ENCODE results near the gene LST1. TPM values are rescaled to one million over a fixed set of nuclear protein-coding genes. Genes with fewer than 3 reads are reported as not detected.

LST1 gene
- total RNA-seq, 1 experiment from 2014 or later: not detected

Small RNA genes within 50 kb of the gene (microRNA-seq; reads per million reads assigned to microRNA genes)
- 1.3 reads per million for gene MIR6832 (ENCODE audit: unreplicated experiment)

Other genes with a start within 250 kb of the LST1 start
- 191 TPM for gene HLA-B, start 229.1 kb upstream of the LST1 start, total RNA-seq (2021; ENCODE audit: unreplicated experiment)
- gene MICA, start 182.7 kb upstream of the LST1 start, total RNA-seq (2021; ENCODE audit: unreplicated experiment): 33.9 TPM
- 72.1 TPM for gene MICB, start 88.1 kb upstream of the LST1 start, total RNA-seq (2021; ENCODE audit: unreplicated experiment)
- gene MCCD1, start 57.3 kb upstream of the LST1 start, total RNA-seq (2021; ENCODE audit: unreplicated experiment): not detected
- gene DDX39B, start 44.3 kb upstream of the LST1 start, total RNA-seq (2021; ENCODE audit: unreplicated experiment): 401 TPM
- 0.98 TPM for gene ATP6V1G2, start 39.7 kb upstream of the LST1 start, total RNA-seq (2021; ENCODE audit: unreplicated experiment)
- 27.9 TPM for gene NFKBIL1, start 38.7 kb upstream of the LST1 start, total RNA-seq (2021; ENCODE audit: unreplicated experiment)
- 0.72 TPM for gene LTA, start 14.0 kb upstream of the LST1 start, total RNA-seq (2021; ENCODE audit: unreplicated experiment)
- 0.64 TPM for gene TNF, start 10.7 kb upstream of the LST1 start, total RNA-seq (2021; ENCODE audit: unreplicated experiment)
- 3.7 TPM for gene LTB, start 3.9 kb upstream of the LST1 start, total RNA-seq (2021; ENCODE audit: unreplicated experiment)
- gene NCR3, start 6.7 kb downstream of the LST1 start, total RNA-seq (2021; ENCODE audit: unreplicated experiment): not detected
- gene AIF1, start 29.0 kb downstream of the LST1 start, total RNA-seq (2021; ENCODE audit: unreplicated experiment): 0.44 TPM
- 318 TPM for gene PRRC2A, start 34.4 kb downstream of the LST1 start, total RNA-seq (2021; ENCODE audit: unreplicated experiment)
- 491 TPM for gene BAG6, start 66.4 kb downstream of the LST1 start, total RNA-seq (2021; ENCODE audit: unreplicated experiment)
- 1.8 TPM for gene APOM, start 69.6 kb downstream of the LST1 start, total RNA-seq (2021; ENCODE audit: unreplicated experiment)
- 22.4 TPM for gene C6orf47, start 74.5 kb downstream of the LST1 start, total RNA-seq (2021; ENCODE audit: unreplicated experiment)
- gene GPANK1, start 78.7 kb downstream of the LST1 start, total RNA-seq (2021; ENCODE audit: unreplicated experiment): 18.3 TPM
- 219 TPM for gene CSNK2B, start 79.8 kb downstream of the LST1 start, total RNA-seq (2021; ENCODE audit: unreplicated experiment)
- 21.2 TPM for gene LY6G5B, start 83.7 kb downstream of the LST1 start, total RNA-seq (2021; ENCODE audit: unreplicated experiment)
- 0.62 TPM for gene LY6G5C, start 94.8 kb downstream of the LST1 start, total RNA-seq (2021; ENCODE audit: unreplicated experiment)
- 47.2 TPM for gene ABHD16A, start 117.0 kb downstream of the LST1 start, total RNA-seq (2021; ENCODE audit: unreplicated experiment)
- not detected for gene LY6G6F, start 120.6 kb downstream of the LST1 start, total RNA-seq (2021; ENCODE audit: unreplicated experiment)
- not detected for gene LY6G6D, start 129.1 kb downstream of the LST1 start, total RNA-seq (2021; ENCODE audit: unreplicated experiment)
- gene LY6G6C, start 135.5 kb downstream of the LST1 start, total RNA-seq (2021; ENCODE audit: unreplicated experiment): 0.23 TPM
- gene MPIG6B, start 137.1 kb downstream of the LST1 start, total RNA-seq (2021; ENCODE audit: unreplicated experiment): not detected
- 104 TPM for gene DDAH2, start 143.0 kb downstream of the LST1 start, total RNA-seq (2021; ENCODE audit: unreplicated experiment)
- 583 TPM for gene CLIC1, start 150.3 kb downstream of the LST1 start, total RNA-seq (2021; ENCODE audit: unreplicated experiment)
- 38.1 TPM for gene MSH5, start 153.7 kb downstream of the LST1 start, total RNA-seq (2021; ENCODE audit: unreplicated experiment)
- 6.3 TPM for gene SAPCD1, start 176.4 kb downstream of the LST1 start, total RNA-seq (2021; ENCODE audit: unreplicated experiment)
- 4.3 TPM for gene VWA7, start 191.1 kb downstream of the LST1 start, total RNA-seq (2021; ENCODE audit: unreplicated experiment)
- 229 TPM for gene VARS1, start 209.5 kb downstream of the LST1 start, total RNA-seq (2021; ENCODE audit: unreplicated experiment)
- gene LSM2, start 220.7 kb downstream of the LST1 start, total RNA-seq (2021; ENCODE audit: unreplicated experiment): 89.7 TPM
- 2.8 TPM for gene HSPA1L, start 229.0 kb downstream of the LST1 start, total RNA-seq (2021; ENCODE audit: unreplicated experiment)
- gene HSPA1A, start 229.3 kb downstream of the LST1 start, total RNA-seq (2021; ENCODE audit: unreplicated experiment): 169 TPM
- gene HSPA1B, start 241.5 kb downstream of the LST1 start, total RNA-seq (2021; ENCODE audit: unreplicated experiment): 147 TPM